Cerebellar cortex (tissue), 1 donor: ENCODE measurements around the gene C12orf50.
A peak's percentile ranks its signal among the peaks of the same experiment; 100 is the strongest.
"Not testable (repeated sequence)": the region's sequence is repeated elsewhere in the genome, so short reads cannot be mapped to it uniquely, and the experiment has no call there.

Source experiments
- DNase-seq: peaks from one replicate; pipeline ENCODE4 v3.0.0-alpha.2; 2015; ENCODE audit warnings: low spot score

Gene C12orf50

GRCh38 chr12:87988534-87988933, 40.7 kb downstream of the C12orf50 start:
- no peak for DNase-seq

GRCh38 chr12:87985069-87985675, 44.0 kb downstream of the C12orf50 start:
- no peak for DNase-seq

DNA sequence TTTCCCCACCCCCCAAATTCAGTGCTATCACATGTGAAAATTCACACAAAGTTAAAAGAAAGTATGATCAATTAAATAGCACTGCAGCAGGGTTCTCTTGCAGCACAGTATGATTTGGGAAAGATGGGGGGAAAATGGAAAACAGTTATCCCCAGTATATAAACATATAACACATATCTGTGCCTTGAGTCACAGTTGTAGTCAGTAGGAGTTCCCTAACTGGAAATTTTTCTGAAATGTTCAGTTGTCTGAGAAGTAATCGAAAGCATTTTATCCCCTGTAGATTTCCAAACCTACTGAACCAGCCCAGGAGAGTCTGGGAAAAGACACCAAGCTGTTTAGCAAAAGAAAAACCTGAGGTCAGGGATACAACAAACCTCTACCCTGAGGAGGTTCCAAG, 47.0 kb downstream of the C12orf50 start:
- DNase-seq = no peak

DNA sequence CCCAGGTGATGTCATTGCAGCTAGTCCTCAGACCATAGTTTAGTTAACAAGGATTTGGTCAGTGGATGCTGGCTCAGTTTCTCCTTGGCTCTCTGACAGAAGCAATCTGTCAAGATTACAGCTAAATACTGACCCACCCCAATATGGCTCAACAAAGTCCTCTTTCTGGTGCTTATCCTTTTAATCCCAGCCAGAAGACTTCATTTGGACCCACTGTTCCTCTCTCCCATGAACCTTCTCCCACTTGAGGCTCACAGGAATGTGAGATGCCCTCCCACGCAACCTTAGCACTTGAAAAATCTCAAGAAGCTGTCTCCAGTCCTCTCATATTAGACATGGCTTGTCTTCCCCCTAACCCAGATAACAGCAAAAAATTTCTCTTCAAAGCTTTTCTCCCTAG, 47.7 kb downstream of the C12orf50 start:
- no peak for DNase-seq

GRCh38 chr12:87975879-87976278, 53.3 kb downstream of the C12orf50 start:
- no peak for DNase-seq

DNA sequence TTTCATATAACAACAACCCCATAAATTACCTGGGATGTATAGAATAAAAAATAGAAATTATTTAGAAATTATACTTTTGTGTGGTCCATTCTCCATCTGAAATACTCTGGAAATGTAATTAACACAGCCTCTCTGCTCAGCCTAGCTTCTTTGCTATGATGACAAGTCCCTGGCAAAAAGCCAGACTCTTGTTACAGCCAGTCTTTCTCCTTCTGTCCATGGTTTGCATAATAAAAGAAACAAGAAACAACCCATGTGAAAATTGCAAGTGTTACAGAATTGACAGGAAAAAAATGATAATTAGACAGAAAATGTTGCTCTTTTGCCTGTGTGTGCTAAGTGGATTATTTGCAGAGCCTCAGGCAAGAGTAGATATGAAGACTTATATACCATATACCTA, 61.3 kb downstream of the C12orf50 start:
- peak; percentile 7 for DNase-seq

- DNase-seq = no peak
Observed at GRCh38 chr12:87960566-87960965, 68.6 kb downstream of the C12orf50 start.

- not testable (repeated sequence) for DNase-seq
Observed at GRCh38 chr12:87954028-87954427, 75.2 kb downstream of the C12orf50 start.

DNA sequence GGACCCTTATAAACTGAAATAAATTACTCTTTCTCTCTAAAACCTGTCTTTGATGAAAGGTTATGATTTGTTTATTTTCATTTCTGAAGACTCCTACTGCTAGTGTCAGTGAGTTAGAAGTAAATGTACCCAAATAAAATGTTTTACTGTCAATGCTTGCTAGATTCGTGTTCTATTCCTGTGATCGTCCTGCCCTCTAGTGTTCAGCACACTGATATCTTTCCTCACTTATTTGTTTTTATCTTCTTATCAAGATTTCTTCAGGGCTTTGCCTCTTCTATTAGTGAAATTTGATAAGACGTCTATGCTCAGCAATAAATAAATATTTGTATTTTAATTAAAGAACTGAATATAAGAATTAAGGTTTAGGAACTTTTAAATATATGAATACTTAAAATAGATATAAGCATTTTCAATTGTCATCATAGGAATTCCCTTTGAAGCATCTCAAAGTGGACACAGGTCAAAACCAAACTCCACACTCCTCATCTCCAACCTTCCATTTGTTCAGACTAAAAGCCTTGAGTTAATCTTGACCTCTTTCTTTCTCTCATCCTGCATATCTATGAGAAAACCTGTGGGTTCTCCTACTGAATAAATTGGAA, 75.8 kb downstream of the C12orf50 start:
- DNase-seq = peak; percentile 48

- DNase-seq = no peak
Observed at GRCh38 chr12:87952850-87953249, 76.4 kb downstream of the C12orf50 start.

GRCh38 chr12:87952223-87952622, 77.0 kb downstream of the C12orf50 start:
- DNase-seq = no peak

DNA sequence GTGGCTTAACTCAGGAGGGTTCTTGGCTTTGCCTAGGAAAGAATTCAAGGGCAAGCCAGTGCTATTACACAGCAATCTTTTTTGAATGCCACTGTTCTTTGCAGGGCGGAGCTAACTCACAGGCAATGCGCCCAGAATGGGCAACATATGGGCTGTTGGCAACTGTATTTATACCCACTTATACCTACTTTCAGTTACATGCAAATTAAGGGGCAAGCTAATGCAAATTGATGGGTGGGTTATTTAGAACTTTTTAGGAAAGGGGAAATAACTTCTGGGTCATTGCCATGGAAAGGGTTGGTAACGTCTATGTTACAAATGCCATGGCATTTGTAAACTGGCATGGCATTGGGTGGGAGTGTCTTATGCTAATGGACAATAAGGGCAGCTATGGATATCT, 85.4 kb downstream of the C12orf50 start:
- DNase-seq = no peak

DNA sequence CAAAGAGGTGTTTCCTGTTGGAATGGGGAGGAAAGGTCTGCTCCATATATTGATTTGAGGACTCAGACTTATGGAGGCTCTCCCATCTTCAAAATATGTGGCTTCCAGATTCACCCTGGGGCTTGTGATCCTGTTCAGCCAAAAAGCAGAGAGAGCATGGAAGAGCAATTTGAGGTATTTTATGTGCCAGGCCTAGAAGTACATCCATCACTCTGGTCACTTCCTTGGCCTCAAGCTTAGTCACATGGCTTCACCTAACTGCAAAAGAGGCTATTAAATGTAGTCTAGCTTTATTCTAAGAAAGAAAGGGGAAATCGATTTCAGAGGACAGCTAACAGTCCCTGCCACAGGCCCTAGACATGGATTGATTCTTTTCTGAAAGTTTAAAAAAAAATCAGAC, 86.2 kb downstream of the C12orf50 start:
- no peak for DNase-seq

- DNase-seq = no peak
Observed at GRCh38 chr12:87939182-87939581, 90.0 kb downstream of the C12orf50 start.

DNA sequence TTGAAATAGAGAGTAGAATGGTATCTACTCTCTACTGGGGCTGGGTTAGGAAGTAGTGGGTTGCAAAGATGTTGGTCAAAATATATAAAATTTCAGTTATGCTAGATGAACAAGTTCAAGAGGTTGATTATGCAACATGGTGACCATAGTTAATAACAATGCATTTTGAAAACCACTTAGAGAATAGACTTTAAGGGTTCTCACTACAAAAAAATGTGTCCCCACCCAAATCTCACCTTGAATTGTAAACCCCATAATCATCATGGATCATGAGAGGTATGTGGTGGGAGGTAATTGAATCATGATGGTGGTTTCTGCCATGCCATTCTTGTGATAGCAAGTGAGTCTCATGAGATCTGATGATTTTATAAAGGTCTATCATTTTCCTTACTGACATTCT, 94.0 kb downstream of the C12orf50 start:
- no peak for DNase-seq

- no peak for DNase-seq
Observed at GRCh38 chr12:87933991-87934390, 95.2 kb downstream of the C12orf50 start.

- no peak for DNase-seq
Observed at GRCh38 chr12:87931812-87932211, 97.4 kb downstream of the C12orf50 start.

DNA sequence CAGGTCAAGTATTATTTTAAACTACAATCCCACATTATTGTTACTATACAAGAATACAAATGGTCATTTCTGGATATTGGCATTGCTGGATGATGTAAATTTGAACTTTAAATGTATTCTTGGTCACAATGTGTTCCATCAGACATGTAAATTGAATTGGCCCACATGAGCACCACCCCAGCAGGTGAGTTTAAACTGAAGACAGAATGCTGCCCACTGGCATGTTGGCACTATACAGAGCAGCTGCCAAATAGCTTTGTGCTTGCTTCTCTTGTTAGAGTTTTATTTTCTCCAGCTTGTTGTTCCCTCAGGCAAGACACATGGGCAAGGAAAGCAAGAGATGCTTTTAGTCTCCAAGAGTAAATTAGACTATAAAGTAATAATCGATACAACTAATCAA, 98.6 kb downstream of the C12orf50 start:
- DNase-seq = peak; percentile 10
